NCI-H2171 (cell line): ENCODE data around the gene GLMP.

Experiments used
- DNase-seq: peaks from one replicate; lab custom pipeline; 2025; lab: John Stamatoyannopoulos, UW

GLMP gene

GRCh38 chr1:156248323-156248683, 47.2 kb downstream of the GLMP start:
- no peak for DNase-seq

DNA sequence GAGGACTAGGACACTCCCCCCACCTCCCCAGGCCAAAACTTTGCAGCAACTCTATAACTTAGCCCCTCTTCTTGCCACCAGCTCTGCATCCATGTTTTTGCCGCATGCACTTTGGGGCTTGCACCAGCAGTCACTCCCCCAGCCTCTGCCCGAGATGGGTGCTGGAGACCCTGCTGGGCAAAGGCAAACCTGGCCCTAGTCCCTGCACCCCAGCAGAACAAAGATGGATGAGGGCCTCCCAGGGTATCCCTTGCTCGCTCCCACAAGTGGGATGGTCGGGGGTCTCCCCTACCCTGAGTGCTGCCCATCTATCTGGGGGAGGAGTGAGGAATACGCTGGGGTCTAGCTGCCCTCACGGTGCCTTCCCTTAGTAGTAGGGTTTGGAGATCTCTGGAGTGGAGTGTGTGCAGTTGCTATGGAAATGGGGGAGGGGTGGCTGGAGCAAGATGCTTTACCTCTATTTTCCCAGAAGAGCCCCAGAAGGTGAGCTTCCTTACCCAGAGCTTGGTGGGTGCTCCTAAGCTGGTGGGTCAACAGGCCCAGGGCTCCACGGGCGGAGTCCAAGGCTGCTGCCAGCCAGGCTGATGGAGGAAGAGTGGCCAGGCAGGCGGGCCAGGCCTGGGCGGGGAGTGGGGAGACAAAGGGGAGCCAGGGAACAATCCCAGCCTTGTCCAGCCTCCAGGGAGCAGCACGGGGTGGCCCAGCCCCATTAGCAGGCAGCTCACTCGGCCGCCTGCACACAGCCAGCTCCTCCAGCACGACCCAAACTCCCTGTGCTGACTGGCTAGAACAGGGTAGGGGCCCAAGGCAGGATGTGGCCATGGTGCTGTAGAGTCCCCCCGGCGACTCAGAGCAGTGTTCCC, 47.8 kb downstream of the GLMP start, which contains the start of gene PAQR6:
PAQR6 (minus strand) TSS at position 597 of the 863 bp plus-strand sequence. CDS start 1,325 bp downstream, outside the sequence.
- DNase-seq = no peak

DNA sequence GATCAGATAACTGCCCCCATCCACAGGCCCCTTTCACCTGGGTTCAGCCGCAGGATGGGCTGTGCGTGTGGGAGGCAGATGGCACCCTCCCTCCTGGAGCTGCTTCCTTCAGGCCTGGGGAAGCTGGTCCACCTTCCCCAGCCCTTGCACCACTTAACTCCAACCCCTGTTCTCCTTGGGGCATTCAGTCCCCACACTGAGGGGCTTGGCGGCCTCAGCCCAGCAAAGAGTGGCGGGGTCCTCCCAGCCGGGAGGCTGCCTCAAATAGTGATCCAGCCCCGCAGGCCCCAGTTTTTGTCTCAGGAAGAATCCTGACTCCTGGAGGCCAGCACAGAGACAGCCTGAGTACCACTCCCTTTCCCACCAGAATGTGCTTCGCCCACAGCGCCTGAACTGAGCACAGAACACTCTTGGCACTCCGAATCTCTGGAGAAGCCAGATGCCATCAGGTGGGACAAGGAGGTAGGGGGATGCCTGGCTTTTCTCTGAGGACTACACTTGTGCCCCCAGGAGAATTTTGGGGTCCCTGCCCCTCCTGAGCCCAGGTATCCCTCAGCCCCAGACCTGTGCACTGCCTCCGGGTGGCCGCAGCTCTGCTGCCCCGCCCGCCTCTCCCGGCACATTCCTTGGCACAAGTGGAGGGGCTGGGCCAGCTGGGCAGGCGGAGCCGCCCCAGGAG, 48.6 kb downstream of the GLMP start:
- no peak for DNase-seq

DNA sequence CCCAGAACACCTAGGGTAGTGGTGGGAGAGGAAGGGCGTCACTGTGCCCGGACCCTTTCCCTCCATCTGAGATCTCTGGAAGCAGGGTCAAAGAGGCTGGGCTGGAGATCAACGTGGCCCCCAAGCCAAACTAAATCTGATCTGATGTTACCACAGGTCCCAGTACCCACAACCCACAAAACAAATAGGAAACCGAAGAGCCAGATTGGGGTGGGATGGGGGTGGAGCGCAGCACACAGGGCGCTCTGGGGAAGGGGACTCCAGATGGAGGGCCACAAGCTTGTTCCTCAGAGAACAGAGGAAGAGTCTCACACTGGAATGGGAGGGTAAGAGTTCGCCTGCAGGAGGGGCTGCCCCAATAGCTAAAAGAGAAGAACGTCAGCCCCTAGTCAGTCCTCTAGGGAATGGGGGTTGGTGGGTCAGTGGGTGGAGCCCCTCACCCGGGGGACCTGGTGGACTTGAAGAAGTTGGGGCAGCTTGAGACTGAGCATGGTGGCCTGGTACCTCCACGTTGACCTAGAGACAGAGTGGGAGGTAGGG, 49.2 kb downstream of the GLMP start:
- DNase-seq = no peak

DNA sequence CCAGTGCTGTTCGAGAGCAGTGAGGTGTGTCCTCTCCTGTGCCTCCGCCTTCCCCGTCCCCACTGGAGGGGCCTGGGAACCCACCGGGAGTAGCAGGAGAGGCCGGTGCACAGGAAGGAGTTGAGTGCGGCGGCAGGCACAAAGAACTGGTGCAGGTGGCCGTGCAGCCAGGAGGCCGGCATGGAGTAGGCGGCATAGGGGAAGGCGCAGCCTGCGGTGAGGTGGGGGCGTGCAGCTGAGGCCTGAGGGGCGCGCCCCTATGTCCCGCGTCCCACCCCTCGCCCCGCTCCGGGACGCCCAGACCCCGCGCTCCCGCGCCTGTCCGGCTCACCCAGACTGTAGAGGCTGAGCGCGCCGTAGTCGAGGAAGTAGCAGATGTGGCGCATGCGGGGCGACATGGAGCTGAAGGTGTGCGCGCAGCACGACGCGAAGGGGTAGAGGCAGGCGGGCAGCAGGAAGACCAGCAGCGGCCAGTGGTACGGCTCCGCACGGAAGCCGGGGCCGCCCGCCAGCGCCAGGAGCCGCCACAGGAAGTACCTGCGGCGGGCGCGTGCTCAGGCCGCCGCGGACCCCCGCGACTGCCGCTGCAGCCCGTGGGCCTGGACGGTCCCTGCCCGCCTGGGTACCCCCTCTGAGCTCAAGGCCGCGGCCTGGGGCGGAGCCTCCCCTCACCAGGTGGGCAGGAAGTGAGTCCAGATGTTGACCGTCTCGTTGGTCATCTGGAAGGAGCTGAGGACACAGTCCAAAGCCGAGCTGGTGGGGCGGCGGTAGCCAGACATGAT, 49.8 kb downstream of the GLMP start:
- no peak for DNase-seq

- DNase-seq = no peak
Observed at GRCh38 chr1:156244712-156245111, 50.8 kb downstream of the GLMP start.

- no peak for DNase-seq
Observed at GRCh38 chr1:156244126-156244525, 51.4 kb downstream of the GLMP start.

GRCh38 chr1:156242738-156243137, 52.7 kb downstream of the GLMP start:
- DNase-seq = no peak
